Ascending aorta (tissue), 2 donors: Measurements from ENCODE around the gene GPC5. TPM values are rescaled to one million over a fixed set of nuclear protein-coding genes. Genes with fewer than 3 reads are reported as not detected.

Experiments used
- DNase-seq, 2 donors: peaks; one replicate each; pipeline ENCODE4 v3.0.0-alpha.2; 2019; ENCODE audit warnings: low spot score in 2 of 2
- H3K27ac ChIP-seq, 2 donors: fragments of 200-600 bp; sonication (generic); one replicate each; pipeline ENCODE4 v1.5.1; 2016 to 2017; ENCODE audit warnings: mild to moderate bottlenecking in 1 of 2
- H3K27me3 ChIP-seq: fragments of 200-600 bp; sonication (generic); one replicate; pipeline ENCODE4 v1.5.1; 2017
- H3K36me3 ChIP-seq, 2 donors: fragments of 200-600 bp; sonication (generic); one replicate each; pipeline ENCODE4 v1.5.1; 2016
- H3K4me1 ChIP-seq, 2 donors: fragments of 200-600 bp; sonication (generic); one replicate each; pipeline ENCODE4 v1.5.1; 2016 to 2017; ENCODE audit warnings: mild to moderate bottlenecking in 1 of 2
- H3K4me3 ChIP-seq, 2 donors: fragments of 200-600 bp; sonication (generic); one replicate each; pipeline ENCODE4 v1.5.1; 2016 to 2017; ENCODE audit warnings: mild to moderate bottlenecking in 1 of 2
- H3K9me3 ChIP-seq, 2 donors: fragments of 200-600 bp; sonication (generic); one replicate each; pipeline ENCODE4 v1.5.1; 2016
- intact Hi-C: fragments of 100-400 bp; cut with DNase I; formaldehyde crosslinking; loops from one replicate; pipeline ENCODE4 v1.15.1; 2023
- total RNA-seq: library from RNA; depleted of rRNA; stranded (reverse); fragments of >200 nt; gene quantifications from one replicate; pipeline ENCODE4 v1.1.0, GENCODE V29; 2016
- TF ChIP-seq, protein P1 (sequence below), 3 experiments: fragments of 200-600 bp in 2 of 3; fragments of 450-650 bp in 1 of 3; sonication (generic) in 2 of 3; IDR thresholded peaks; one replicate each; pipeline ENCODE4 v1.5.1; 2016 to 2019; ENCODE audit warnings: antibody characterized with exemption in 3 of 3, mild to moderate bottlenecking in 1 of 3, moderate library complexity in 1 of 3

The GPC5 gene
- total RNA-seq, 1 donor from 2014 or later: not detected

DNA sequence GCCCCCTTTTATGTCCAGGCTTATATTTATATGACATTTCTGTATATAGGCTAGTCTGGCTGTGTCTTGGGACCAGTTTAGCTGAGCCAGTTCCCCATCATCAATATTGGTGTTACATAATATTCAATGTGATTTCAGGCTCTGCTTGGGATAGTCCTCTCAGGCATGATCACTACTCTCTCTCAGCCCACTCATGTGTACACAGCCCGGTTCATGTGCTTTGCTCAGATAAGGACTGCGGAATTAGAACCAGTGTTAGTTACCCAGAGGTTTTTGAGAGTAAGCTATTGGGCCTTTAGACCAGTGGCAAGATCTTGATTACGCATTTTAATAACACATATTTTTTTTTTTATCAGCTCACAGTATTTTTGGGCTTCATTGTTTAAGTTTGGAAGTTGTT is 219.9 kb downstream of the GPC5 start:
- intact Hi-C loops: no loop called here
- H3K9me3 ChIP-seq: no peaks in the 10 kb centered on the region
- no peaks in the 10 kb centered on the region for H3K27me3 ChIP-seq
- H3K27ac ChIP-seq: no peak overlapping the region
- TF ChIP-seq, protein P1, sequence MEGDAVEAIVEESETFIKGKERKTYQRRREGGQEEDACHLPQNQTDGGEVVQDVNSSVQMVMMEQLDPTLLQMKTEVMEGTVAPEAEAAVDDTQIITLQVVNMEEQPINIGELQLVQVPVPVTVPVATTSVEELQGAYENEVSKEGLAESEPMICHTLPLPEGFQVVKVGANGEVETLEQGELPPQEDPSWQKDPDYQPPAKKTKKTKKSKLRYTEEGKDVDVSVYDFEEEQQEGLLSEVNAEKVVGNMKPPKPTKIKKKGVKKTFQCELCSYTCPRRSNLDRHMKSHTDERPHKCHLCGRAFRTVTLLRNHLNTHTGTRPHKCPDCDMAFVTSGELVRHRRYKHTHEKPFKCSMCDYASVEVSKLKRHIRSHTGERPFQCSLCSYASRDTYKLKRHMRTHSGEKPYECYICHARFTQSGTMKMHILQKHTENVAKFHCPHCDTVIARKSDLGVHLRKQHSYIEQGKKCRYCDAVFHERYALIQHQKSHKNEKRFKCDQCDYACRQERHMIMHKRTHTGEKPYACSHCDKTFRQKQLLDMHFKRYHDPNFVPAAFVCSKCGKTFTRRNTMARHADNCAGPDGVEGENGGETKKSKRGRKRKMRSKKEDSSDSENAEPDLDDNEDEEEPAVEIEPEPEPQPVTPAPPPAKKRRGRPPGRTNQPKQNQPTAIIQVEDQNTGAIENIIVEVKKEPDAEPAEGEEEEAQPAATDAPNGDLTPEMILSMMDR (IDR thresholded peaks at IDR 0.05): no peak
- no peak overlapping the region for H3K4me3 ChIP-seq
- no peak for DNase-seq
- no peaks in the 10 kb centered on the region for H3K4me1 ChIP-seq
- no peaks in the 10 kb centered on the region for H3K36me3 ChIP-seq

DNA sequence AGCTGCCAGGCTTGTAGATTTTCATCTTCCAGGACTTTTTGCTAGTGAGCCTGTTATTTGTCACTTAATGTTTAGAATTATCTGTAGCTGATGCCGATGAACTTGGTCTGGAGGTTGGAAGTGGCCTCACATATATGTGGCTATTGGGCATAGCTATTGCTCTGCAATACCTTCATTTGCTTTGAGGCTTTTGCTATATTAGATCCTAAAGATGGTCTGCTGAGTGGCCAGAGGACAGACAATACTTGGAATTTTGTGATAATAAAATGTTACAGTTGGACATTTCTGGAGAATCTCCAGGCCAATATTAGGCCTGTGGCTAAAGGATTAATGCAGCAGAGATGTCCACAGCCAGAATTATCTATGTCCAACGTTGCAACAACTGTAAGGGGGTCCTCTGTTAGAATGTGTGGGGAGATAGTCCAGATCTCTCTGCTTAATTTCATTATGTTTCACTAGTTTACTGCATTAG is 222.3 kb downstream of the GPC5 start:
- Histone ChIP-seq H3K9me3 (no peaks in the 10 kb centered on the region), H3K4me1 (no peaks in the 10 kb centered on the region), H3K36me3 (no peaks in the 10 kb centered on the region), H3K27ac (no peak overlapping the region), H3K27me3 (no peaks in the 10 kb centered on the region), H3K4me3 (no peak overlapping the region)
- TF ChIP-seq, protein P1 (IDR thresholded peaks at IDR 0.05): no peak
- DNase-seq: no peak
- intact Hi-C loops: no loop called here

DNA sequence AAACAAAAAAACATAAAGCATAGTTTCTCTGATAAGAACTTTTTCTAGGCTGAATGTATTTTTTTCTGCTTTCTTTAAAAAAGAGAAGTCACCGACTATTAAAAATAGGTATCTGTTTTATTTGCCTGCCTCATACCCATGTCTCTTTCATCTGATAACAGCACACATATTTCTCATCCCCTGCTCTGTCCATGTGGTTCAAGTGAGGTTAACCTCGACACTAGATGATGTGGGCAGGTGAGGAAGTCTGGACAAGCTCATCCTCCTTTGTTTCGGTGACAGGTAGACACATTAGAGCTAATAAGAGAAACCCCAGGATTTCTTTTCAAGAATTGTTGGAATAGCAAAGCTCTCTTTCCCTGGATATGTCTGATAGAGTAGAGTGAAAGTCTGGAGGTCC is 222.7 kb downstream of the GPC5 start:
- Histone ChIP-seq H3K36me3 (no peaks in the 10 kb centered on the region), H3K4me1 (no peaks in the 10 kb centered on the region), H3K27ac (no peak overlapping the region), H3K4me3 (no peak overlapping the region), H3K9me3 (no peaks in the 10 kb centered on the region), H3K27me3 (no peaks in the 10 kb centered on the region)
- TF ChIP-seq, protein P1 (IDR thresholded peaks at IDR 0.05): no peak
- intact Hi-C loops: no loop called here
- no peak for DNase-seq

DNA sequence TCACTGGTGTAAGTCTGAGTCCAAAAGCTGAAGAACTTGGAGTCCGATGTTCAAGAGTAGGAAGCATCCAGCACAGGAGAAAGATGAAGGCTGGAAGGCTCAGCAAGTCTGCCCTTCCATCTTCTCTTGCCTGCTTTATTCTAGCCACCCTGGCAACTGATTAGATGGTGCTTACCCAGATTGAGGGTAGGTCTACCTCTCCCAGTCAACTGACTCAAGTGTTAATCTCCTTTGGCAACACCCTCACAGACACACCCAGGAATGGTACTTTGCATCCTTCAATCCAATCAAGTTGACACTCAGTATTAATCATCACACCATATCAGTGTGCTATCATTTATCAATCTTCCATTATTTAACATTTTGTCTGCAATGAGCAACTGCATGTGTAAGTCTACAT is 223.5 kb downstream of the GPC5 start:
- no peak overlapping the region for H3K4me3 ChIP-seq
- DNase-seq: no peak
- intact Hi-C loops: no loop called here
- TF ChIP-seq, protein P1 (IDR thresholded peaks at IDR 0.05): no peak
- no peaks in the 10 kb centered on the region for H3K27me3 ChIP-seq
- no peak overlapping the region for H3K27ac ChIP-seq
- H3K36me3 ChIP-seq: no peaks in the 10 kb centered on the region
- no peaks in the 10 kb centered on the region for H3K4me1 ChIP-seq
- H3K9me3 ChIP-seq: no peaks in the 10 kb centered on the region

DNA sequence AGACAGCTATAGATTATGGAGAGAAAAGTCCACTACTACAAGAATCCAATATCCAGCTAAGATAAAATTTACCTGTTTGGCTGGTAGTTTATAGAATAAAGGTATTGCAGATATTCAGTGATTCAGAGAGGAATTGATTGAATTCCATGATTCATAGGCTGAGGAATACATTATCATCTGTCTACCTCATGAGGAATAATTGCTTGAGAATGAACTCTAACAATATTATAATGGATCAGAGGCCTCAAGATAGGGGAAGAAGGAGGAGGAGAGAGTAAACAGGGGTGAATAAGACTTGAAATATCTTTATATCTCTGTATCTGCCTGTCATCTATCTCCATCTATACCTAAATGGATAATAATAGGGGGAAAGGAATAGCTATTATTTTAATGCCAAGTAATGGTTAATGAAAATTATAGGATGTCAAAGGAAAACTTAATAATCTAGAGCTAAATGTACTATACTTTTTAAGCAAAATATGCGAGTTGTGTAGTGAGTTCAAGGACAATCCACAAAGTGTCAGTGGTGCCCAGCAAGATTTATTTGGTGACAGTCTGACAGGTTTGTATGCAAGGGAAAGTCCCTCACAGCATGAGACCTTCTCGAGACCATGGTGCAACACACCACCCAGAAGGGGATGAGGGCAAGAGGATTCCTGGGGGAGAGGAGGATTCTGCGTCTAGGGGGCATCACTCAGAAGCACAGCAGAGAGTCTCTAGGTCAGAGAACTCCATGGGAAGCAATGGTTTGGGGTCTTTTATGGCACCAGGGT is 224.5 kb downstream of the GPC5 start:
- H3K27me3 ChIP-seq: no peaks in the 10 kb centered on the region
- TF ChIP-seq, protein P1 (IDR thresholded peaks at IDR 0.05): no peak
- intact Hi-C loops: no loop called here
- DNase-seq: no peak
- H3K27ac ChIP-seq: no peak overlapping the region
- H3K36me3 ChIP-seq: no peaks in the 10 kb centered on the region
- H3K4me1 ChIP-seq: no peaks in the 10 kb centered on the region
- no peaks in the 10 kb centered on the region for H3K9me3 ChIP-seq
- no peak overlapping the region for H3K4me3 ChIP-seq
